ENCODE measurements around the gene AIDA. TPM values are rescaled to one million over a fixed set of nuclear protein-coding genes. Genes with fewer than 3 reads are reported as not detected.

The AIDA gene
- total RNA-seq, 6 donors from 2014 or later: 29.1 to 104 (median 65.0) TPM

GRCh38 chr1:222732216-222733159 is 20.2 kb upstream of the AIDA start:
- no peak for TF ChIP-seq CTCF (IDR thresholded peaks at IDR 0.05)
- TF ChIP-seq POLR2AphosphoS5 (IDR thresholded peaks at IDR 0.05): no peak
- TF ChIP-seq EP300 (IDR thresholded peaks at IDR 0.05): no peak
- TF ChIP-seq POLR2A (IDR thresholded peaks at IDR 0.05): no peak
- H3K27ac ChIP-seq: no peak overlapping the region

DNA sequence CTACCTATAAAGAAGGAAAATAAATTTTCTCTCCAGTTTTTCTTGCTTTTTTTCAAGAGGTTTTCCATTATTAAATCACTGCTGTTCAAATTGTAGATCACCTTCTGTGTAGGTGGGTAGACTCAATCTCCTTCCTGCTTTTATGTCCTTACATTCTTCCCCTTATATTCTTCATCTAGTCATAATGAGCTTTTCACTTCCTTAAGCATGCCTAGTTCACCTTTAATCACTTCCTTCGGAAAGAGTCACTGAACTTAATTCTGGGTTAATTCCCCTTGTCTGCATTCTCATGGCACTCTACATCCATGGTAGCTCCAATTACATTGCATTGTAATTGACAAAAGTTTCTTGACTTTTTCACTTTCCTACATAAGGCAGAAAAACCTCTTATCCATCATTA is 18.6 kb upstream of the AIDA start:
- TF ChIP-seq POLR2A (IDR thresholded peaks at IDR 0.05): no peak
- no peak for TF ChIP-seq EP300 (IDR thresholded peaks at IDR 0.05)
- no peak for TF ChIP-seq CTCF (IDR thresholded peaks at IDR 0.05)
- TF ChIP-seq POLR2AphosphoS5 (IDR thresholded peaks at IDR 0.05): no peak
- Histone ChIP-seq H3K4me3 (no peak overlapping the region), H3K4me1 (no peaks in the 10 kb centered on the region), H3K27me3 (no peaks in the 10 kb centered on the region), H3K36me3 (peaks cover 55 to 100% (median 78%) of the 10 kb centered on the region in 4 donors), H3K27ac (no peak overlapping the region), H3K9me3 (no peaks in the 10 kb centered on the region)
- ATAC-seq (ENCODE audit: low FRiP score in 2 of 2): no peak
- DNase-seq: no peak
- WGBS, 2 donors: 74 to 88% methylated on average over 1 of the region's 1 CpG

More at GRCh38 chr1:222732216-222733159, 20.2 kb upstream of the AIDA start:
- WGBS, 2 donors: 86 to 88% methylated on average over 3 of the region's 3 CpGs
- DNase-seq (no peak), ATAC-seq (ENCODE audit: low FRiP score in 2 of 2) (peak in 1 of 2 donors; percentile 49)
- Histone ChIP-seq H3K4me1 (no peaks in the 10 kb centered on the region), H3K4me3 (no peak overlapping the region), H3K9me3 (no peaks in the 10 kb centered on the region), H3K36me3 (peaks cover 48 to 94% (median 63%) of the 10 kb centered on the region in 4 donors), H3K27me3 (no peaks in the 10 kb centered on the region)

DNA sequence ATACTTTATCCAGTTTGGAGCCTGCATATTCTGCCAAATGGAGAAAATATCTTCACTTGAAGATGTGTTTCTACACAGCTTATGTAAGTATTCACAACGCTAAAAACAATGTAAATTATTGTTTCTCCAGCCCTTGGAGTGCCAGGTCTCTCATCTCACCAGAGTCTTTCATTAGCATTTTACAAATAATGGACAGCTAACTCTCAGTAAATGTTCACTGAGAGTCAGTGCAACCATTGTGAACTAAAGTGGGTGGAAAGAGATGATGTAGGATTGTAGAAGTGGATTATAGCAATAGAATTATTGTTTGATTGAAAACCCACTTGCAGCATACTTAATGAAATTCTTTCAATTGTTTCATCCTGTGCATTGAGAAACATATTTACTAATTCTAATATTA is 16.5 kb upstream of the AIDA start:
- peaks cover 51 to 100% (median 85%) of the 10 kb centered on the region in 4 donors for H3K36me3 ChIP-seq
- no peak for DNase-seq
- H3K27me3 ChIP-seq: no peaks in the 10 kb centered on the region
- H3K4me3 ChIP-seq: no peak overlapping the region
- TF ChIP-seq CTCF (IDR thresholded peaks at IDR 0.05) (no peak), POLR2AphosphoS5 (IDR thresholded peaks at IDR 0.05) (no peak), EP300 (IDR thresholded peaks at IDR 0.05) (no peak), POLR2A (IDR thresholded peaks at IDR 0.05) (no peak)
- WGBS, 2 donors: 87 to 90% methylated on average over 1 of the region's 1 CpG
- H3K9me3 ChIP-seq: no peaks in the 10 kb centered on the region
- no peaks in the 10 kb centered on the region for H3K4me1 ChIP-seq
- no peak overlapping the region for H3K27ac ChIP-seq
- no peak for ATAC-seq (ENCODE audit: low FRiP score in 2 of 2)

GRCh38 chr1:222716393-222716792 is 4.1 kb upstream of the AIDA start:
- no peak overlapping the region for H3K27ac ChIP-seq
- TF ChIP-seq POLR2AphosphoS5 (IDR thresholded peaks at IDR 0.05) (no peak), CTCF (IDR thresholded peaks at IDR 0.05) (no peak), EP300 (IDR thresholded peaks at IDR 0.05) (no peak), POLR2A (IDR thresholded peaks at IDR 0.05) (no peak)
- ATAC-seq (ENCODE audit: low FRiP score in 2 of 2) (no peak), DNase-seq (no peak)
- WGBS, 2 donors: 98 to 100% methylated on average over 2 of the region's 2 CpGs
- peaks cover 0 to 2% (median 0%) of the 10 kb centered on the region in 4 donors for H3K9me3 ChIP-seq
- peaks cover 5 to 15% (median 9%) of the 10 kb centered on the region in 4 donors for H3K4me1 ChIP-seq
- H3K4me3 ChIP-seq: no peak overlapping the region
- H3K27me3 ChIP-seq: no peaks in the 10 kb centered on the region
- H3K36me3 ChIP-seq: peaks cover 21 to 66% (median 36%) of the 10 kb centered on the region in 4 donors
